ENCODE measurements around the gene DNAH12.

The DNAH12 gene

DNA sequence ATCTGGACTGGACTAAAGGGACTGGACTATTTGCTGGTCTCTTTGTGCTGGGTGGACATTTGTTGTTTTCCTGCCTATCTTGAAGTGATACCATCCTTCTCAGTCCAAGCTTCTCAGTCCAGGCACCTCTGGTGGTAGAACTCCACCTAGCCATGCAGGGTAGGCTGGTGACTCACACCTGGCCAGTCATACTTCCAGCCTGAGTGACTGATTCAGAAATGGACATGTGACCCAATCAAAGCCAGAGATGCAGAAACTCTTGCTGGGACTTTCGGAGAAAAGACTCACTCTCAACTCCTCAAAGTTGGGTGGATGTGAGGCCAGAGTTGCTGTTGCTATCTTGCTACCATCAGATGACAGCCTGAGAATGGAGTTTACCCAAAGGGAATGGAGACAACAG is 246.1 kb downstream of the DNAH12 start:
- no peak for DNase-seq

DNA sequence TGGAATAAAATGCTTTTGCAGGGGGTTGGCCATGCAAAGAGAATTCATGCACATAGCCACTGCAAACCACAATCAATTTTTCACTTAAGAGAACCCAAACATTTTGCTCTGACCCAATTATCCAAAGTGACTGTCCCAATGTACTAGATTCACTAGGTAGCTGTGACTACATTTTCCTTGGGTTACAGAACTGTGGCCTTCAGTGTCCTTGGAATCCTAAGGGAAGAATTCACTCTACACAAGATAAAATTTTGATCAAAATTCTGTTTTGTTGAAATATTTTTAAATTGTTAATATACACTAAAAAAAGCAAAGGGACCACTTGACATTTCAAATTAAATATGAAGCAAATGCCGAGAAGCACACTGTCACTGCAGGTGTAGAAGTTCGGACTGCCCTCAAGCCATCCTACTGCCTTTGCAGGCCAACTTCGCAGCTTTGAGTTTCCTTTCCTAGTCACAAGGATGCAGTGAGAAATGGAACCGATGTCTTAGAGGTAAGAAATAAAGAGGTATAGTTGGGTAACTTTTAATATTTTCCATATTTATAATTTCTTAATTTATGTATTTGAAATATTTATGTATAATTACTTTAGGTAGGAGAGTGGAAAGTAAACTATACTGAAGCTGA is 251.1 kb downstream of the DNAH12 start:
- no peak for DNase-seq

DNA sequence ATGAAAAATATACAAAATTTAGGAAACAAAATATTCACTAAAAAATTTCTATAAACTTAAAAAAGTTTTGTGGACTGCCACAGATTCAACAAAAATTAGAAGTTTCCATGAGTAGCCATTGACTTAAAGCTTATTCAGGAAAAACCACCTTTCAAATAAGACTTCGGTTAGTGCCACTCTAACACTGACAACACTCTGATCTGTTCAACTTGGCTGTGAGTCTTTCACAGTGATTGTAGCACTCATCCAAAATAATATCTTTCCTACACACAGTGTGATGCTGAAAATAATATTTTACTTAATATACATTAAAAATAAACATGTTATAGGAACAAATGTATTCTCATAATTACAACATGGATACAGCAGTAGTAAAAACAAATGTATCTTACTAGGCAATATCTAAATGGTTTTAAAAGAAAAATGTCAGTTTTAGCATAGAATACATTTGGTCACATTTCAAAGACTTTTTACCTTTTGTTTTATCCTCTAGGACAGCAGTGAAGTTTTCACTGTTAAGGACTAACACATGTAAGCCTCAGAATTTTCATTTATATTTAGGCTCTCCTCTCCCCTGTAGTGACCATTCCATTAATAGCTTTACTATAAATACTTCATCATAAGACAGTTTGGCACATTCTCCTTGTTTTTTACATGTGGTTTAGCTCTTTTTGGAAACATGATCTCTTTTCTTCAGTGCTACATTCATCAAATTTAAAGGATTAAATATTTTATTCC is 251.8 kb downstream of the DNAH12 start, which contains the start of gene ASB14:
Gene ASB14, minus strand, starts transcription at position 527 of the 738 bp plus-strand sequence. CDS start 652 bp downstream, outside the sequence.
- no peak for DNase-seq

DNA sequence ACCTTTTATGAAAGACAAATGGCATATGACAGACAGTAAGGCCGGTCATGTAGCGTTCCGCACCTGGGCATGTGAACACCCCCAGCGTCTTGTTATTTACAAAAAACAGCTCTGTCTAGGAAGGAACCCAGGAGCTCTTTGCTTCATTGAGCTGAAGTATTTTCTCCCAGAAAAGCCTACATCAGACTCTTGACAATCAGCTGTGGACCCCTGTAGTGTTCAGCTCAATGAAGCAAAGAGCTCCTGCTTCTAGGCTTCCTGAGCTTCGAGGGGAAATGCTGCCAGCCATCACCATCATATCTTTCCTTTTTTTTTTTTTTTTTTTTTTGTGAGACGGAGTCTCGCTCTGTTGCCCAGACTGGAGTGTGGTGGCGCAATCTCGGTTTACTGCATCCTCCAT is 255.7 kb downstream of the DNAH12 start:
- DNase-seq, result no peak

DNA sequence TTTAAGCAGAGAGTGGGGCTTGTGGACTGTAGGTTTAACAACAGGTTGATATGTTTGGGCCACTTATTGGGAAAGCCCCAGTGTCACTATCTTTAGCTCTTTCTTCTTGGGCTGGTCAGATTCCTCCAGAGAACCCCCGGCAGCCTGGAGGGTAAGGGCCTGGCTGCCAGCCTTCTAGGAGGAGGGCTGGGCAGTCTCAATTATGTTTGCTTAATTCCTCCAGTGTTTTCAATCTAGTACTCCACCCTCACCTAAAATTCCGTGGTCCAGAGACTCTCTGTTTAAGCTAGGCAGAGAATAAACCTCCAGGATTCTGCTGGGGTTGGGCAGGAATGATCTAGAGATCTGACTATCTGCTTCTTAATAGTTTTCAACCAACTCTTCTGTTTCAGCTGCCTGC is 256.9 kb downstream of the DNAH12 start:
- no peak for DNase-seq

DNA sequence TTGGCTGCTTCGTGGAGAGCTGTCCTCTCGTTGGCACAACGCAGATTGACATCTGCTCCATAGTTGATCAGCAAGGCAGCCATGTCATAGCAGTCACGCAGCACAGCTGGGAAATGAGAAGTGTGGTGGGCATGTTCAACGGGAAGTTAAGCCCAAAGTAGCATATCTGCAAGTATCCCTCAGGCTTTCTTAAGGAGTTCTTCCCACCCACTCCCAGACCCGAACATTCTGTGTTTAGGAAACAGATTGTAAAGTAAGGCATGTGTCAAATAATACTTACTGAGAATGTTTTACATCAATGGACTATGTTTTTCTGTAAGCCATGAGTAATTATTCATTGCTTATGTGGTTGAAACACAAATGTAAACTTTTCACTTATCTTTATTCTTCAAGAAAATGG is 260.8 kb downstream of the DNAH12 start:
- no peak for DNase-seq

DNA sequence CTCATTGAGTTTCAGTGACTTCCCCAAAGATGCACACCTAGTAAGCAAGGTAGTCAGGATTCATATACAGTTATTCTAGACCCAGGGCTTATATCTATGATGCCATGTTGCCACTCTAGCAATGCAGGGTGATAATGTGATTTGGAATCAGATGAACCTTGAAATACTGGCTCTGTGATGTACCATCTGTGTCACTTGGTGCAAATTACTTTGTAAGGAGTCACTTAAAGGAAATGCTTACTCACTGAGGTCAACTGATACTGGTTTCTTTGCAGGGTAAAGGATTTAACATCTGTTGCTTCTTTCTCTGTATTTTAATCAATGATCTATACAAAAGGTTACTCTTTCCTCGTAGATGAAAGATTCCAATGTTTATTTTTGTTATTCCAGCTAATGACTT is 262.4 kb downstream of the DNAH12 start:
- DNase-seq, result no peak

DNA sequence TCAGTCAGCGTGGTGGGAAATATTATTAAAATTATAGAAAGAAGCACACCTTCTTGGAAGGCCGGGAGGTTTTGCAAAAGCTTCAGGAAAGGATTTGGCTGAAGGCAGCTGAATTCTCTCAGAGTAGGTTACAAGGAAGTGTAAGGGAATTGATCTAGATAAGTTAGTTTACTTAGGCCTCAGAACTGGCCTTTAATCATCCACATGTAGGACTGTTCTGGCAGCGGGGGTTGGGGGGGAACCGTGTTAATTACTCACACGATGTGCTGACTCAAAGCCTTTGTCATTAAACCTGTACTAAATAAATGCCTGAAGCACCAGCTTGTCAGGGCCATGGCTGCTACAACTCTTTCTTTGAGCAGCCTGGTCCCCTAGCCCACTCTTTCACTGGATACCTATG is 264.5 kb downstream of the DNAH12 start:
- DNase-seq, result no peak

DNA sequence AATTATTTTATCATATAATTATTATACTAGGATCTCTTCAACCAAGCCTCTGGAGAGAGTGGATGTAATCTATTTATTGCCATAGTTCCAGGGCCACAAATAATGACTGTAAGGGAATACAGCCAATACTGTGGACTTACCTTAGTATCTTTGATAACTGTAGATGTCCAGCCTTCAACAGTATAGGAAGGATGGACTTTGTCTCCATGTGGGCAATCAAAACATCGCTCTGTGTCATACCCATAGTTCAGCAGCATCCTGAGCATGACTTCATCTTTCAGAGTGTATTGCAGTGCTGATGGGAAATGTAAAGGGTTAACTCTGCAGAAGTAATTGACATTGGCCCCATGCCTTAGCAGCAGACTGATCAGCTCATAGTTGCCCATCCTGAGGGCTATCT is 265.9 kb downstream of the DNAH12 start:
- DNase-seq, result no peak

DNA sequence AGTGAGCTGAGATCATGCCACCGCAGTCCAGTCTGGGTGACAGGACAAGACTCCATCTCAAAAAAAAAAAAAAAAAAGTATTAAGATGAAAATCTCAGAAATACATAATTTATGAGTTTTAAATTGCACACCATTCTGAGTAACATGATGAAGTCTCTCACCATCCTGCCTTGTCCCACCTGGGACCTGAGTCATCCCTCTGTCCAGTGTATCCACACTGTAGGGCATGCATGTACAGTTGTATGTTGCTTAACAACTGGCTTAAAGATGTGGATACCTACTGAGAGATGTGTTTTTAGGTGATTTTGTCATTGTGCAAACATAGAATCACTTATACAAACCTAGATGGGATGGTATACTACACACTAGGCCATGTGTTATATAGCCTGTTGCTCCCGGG is 268.8 kb downstream of the DNAH12 start:
- DNase-seq, result no peak

DNA sequence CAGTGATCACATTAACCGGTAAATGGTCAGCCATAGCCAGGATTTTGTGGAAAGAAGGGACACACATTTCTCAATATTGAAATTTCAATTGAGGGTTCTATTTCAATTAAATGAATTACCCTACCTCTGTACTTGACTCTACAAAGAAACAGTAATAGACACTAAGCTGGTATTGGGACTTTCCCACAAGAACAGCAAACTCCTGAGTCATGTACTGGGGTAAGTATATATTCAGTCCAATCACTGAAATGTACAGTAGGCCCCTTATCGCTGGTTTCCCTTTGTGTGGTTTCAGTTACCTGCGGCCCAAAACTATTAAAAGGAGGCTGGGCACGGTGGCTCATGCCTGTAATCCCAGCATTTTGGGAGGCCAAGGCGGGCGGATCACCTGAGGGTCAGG is 269.3 kb downstream of the DNAH12 start:
- DNase-seq, result no peak

DNA sequence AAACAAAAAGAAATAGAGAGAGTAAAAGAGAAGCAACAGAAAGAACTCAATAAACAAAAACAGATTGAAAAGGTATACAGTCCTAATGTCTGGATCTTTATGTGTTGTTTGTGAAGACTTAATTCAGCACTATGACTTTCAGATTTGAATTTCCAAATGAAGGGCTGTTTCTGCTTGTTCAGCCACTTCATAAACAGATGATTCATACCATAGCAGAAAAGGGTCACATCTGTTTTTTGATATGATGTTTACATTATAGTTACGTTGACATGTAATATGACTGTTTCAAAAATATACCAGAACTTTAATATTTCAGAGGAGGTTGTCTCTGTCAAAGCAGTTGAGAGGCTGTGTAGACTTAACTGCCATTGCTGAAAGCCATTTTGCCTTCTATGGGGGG is 275.7 kb downstream of the DNAH12 start:
- no peak for DNase-seq

DNA sequence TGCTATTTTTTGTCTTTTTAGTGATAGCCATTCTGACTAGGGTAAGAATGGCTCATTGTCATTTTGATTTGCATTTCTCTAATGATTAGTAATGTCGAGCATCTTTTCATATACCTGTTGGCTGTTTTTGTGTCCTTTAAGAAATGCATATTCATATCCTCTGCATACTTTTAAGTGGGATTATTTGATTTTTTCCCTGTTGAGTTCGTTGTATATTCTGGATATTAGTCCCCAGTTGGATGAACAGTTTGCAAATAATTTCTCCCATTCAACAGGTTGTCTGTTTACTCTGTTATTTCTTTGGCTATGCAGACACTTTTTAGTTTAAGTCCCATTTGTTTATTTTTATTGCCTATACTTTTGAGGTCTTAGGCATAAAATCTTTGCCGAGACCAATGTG is 282.2 kb downstream of the DNAH12 start:
- DNase-seq, result no peak

DNA sequence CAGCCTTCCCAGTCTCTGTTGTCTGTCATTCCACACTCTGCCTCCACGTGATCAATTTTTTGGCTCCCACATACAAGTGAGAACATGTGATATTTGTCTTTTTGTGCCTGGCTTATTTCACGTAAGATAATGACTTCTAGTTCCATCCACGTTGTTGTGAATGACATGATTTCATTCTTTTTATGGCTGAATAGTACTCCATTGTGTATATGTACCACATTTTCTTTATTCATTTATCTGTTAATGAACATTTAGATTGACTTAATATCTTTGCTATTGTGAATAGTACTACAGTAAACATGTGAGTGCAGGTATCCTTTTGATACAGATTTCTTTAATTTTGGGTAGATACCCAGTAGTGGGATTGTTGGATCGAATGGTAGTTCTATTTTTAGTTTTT is 283.0 kb downstream of the DNAH12 start:
- no peak for DNase-seq

DNA sequence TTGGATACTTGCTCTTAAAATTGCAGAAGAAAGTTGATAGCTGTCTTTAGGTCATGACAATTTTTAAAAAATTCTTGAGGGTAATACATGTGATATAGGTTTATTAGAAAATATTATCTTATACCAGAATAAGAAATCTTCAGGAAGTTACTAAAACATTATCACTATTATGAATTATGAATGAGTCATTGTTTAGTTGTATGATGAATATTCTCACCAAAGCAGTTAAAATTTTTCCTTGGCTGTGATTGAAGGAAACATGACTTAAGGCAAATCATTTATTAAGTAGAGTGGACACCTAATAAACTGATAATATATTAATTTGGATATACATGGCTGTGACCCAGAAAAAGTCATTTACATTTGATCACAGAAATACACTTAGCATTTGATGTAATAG is 286.5 kb downstream of the DNAH12 start:
- no peak for DNase-seq

DNA sequence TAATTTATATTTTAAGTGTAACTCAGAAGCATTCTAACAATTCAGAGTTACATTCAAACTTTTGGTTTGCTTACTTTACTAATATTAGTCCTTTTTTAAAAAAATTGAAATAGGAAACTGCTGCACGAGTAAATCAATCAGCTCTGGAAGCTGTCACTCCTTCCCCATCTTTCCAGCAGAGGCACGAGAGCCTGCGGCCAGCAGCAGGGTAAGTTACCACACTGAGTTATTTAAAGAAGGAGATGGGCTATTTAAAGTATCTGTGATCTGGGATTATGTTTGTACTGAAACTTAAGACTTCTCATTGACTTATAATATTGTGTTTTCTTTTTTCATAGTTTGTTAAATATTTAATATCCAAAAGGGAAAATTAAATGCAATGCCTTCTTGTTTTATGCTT is 287.3 kb downstream of the DNAH12 start:
- no peak for DNase-seq

DNA sequence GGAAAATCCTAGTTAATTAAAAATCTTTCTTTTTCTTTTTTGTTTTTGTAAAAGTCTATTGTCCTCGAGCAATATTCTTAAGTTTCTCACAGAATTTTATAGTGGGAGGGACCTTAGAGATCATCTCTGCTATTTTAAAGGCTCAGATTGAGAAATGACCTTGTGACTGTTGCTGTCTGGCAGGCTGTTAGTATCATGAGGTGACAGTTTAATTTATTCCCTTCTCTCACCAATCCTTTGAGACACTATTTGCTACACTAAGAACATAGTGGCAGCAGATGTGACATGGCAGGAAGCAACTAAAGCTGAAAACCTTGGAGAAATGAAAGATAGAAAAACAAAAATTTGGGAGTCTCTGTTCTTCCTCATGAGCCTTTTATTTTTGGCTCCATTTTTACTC is 291.7 kb downstream of the DNAH12 start:
- no peak for DNase-seq

DNA sequence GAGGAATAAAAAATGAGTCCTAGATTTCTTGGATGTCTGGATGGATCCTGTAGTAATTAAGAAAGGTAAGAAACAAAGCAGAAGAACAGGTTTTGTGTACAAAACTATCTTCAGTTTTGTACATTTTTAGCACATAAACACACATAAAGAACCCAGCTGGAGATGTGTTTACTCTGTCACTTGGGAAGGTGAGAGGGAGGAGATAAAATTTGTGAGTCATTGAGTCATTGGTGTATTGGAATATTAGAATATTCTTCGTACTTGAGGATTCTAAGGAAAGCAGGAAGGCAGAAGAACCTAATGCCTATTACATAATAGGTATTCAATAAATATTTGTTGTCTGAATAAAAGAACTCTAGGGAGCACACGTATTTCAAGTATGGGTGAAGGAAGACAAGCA is 299.2 kb downstream of the DNAH12 start:
- no peak for DNase-seq
